ENCODE results near the gene EFR3B.

- TF ChIP-seq CTCF (IDR thresholded peaks at IDR 0.05) (no peak), POLR2A (IDR thresholded peaks at IDR 0.05) (no peak), POLR2AphosphoS5 (IDR thresholded peaks at IDR 0.05; ENCODE audit: insufficient read depth in 1 of 2, low read depth in 1 of 2) (peak in 1 of 2 donors; percentile 33)
These were observed 459 bp upstream of the EFR3B start for GRCh38 chr2:25041307-25041927.
